HG03139 (cell line): ENCODE measurements around the gene ZBTB17.
"Not testable (repeated sequence)": the region's sequence is repeated elsewhere in the genome, so short reads cannot be mapped to it uniquely, and the experiment has no call there.

Experiments
- ATAC-seq: cut with Tn5 transposase; IDR thresholded peaks from one replicate; pipeline ENCODE4 v1.9.1; 2021; ENCODE audit not compliant: unreplicated experiment

The ZBTB17 gene

DNA sequence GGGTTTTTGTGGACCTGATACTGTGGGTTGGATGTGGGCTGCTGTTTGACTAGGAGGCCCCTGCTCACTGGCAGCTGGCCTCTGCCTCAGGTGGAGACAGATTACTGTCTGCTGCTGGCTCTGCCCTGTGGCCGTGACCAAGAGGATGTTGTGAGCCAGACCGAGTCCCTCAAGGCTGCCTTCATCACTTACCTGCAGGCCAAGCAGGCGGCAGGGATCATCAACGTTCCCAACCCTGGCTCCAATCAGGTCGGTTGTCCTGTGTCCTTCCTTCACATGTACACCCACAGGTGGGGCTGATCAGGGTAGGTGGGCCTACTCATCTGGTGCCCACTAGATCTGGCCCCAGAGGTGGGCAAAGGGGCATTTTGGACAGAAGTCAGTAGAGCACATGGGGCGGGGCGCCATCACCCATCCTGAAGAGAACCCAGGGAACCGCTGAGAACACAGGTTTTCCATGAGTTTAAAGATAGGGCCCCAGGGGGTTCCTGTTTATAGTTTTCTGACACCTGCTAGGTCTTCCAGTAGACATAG lies 37.2 kb downstream of the ZBTB17 start:
- ATAC-seq, result no peak

DNA sequence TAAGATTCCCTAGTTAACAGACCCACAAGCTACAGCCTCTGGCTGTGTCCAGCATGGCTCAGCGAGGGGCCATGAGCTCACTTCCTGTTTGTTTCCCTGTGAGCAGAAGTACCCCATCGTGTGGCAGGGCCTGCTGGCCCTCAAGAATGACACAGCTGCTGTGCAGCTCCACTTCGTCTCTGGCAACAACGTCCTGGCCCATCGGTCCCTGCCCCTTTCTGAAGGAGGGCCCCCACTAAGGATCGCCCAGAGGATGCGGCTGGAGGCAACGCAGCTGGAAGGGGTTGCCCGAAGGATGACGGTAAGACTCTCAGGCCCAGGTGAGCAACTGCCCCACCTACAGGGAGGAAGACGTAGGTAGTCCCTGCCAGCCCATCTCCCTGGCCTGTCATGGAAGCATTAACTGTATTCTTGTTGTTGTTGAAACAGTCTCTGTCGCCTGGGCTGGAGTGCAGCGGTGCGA lies 38.2 kb downstream of the ZBTB17 start:
- ATAC-seq, result no peak

DNA sequence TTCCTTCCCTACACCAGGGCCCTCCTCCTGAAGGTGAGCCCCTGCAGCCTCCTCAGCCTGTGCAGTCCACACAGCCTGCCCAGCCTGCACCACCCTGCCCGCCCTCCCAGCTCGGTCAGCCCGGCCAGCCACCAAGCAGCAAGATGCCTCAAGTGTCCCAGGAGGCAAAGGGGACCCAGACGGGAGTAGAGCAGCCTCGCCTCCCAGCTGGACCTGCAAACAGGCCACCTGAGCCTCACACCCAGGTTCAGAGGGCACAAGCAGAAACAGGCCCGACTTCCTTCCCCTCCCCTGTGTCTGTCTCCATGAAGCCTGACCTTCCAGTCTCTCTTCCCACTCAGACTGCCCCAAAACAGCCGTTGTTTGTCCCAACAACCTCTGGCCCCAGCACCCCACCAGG lies 38.8 kb downstream of the ZBTB17 start:
- ATAC-seq, result no peak

DNA sequence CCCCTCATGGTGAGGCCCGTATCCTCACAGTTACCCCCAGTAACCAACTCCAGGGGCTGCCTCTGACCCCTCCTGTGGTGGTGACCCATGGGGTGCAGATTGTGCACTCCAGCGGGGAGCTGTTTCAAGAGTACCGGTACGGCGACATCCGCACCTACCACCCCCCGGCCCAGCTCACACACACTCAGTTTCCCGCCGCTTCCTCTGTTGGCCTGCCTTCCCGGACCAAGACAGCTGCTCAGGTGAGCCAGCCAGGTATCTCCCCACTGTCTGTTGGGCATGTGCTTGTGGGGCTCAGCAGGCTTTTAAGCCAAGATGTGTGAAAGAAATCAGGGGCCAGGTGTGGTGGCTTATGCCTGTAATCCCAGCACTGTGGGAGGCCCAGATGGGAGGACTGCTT lies 39.9 kb downstream of the ZBTB17 start:
- no peak for ATAC-seq

DNA sequence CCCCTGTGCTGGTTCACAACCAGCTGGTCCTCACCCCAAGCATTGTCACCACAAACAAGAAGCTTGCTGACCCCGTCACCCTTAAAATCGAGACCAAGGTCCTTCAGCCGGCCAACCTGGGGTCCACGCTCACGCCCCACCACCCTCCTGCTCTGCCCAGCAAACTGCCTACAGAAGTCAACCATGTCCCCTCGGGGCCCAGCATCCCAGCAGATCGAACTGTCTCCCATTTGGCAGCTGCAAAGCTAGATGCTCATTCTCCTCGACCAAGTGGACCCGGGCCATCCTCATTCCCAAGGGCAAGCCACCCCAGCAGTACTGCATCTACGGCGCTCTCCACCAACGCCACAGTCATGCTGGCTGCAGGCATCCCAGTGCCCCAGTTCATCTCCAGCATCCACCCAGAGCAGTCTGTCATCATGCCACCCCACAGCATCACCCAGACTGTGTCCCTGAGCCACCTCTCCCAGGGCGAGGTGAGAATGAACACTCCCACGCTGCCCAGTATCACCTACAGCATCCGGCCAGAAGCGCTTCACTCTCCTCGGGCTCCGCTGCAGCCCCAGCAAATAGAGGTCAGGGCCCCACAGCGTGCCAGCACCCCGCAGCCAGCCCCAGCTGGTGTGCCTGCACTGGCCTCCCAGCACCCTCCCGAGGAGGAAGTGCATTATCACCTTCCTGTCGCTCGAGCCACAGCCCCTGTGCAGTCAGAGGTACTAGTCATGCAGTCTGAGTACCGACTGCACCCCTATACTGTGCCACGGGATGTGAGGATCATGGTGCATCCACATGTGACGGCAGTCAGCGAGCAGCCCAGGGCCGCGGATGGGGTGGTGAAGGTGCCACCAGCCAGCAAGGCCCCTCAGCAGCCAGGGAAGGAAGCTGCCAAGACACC lies 40.6 kb downstream of the ZBTB17 start:
- no peak for ATAC-seq

DNA sequence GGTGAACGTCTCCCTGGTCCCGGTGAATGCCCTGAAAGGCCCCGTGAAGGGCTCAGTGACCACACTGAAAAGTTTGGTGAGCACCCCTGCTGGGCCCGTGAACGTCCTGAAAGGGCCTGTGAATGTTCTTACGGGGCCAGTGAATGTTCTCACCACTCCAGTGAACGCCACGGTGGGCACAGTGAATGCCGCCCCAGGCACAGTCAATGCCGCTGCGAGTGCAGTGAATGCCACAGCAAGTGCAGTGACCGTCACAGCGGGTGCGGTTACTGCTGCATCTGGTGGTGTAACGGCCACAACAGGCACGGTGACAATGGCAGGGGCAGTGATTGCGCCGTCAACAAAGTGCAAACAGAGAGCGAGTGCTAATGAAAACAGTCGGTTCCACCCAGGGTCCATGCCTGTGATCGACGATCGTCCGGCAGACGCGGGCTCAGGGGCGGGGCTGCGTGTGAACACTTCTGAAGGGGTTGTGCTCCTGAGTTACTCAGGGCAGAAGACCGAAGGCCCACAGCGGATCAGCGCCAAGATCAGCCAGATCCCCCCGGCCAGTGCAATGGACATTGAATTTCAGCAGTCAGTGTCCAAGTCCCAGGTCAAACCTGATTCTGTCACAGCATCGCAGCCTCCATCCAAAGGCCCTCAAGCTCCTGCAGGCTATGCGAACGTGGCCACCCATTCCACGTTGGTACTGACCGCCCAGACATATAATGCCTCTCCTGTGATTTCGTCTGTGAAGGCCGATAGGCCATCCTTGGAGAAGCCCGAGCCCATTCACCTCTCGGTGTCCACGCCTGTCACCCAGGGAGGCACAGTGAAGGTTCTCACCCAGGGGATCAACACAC lies 41.5 kb downstream of the ZBTB17 start:
- ATAC-seq, result no peak

DNA sequence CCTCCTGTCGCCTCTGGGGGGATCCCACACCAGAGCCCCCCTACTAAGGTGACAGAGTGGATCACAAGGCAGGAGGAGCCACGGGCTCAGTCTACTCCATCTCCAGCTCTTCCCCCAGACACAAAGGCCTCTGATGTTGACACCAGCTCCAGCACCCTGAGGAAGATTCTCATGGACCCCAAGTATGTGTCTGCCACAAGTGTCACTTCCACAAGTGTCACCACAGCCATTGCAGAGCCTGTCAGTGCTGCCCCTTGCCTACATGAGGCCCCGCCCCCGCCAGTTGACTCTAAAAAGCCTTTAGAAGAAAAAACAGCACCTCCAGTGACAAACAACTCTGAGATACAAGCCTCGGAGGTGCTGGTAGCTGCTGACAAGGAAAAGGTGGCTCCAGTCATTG lies 42.2 kb downstream of the ZBTB17 start:
- ATAC-seq, result no peak

DNA sequence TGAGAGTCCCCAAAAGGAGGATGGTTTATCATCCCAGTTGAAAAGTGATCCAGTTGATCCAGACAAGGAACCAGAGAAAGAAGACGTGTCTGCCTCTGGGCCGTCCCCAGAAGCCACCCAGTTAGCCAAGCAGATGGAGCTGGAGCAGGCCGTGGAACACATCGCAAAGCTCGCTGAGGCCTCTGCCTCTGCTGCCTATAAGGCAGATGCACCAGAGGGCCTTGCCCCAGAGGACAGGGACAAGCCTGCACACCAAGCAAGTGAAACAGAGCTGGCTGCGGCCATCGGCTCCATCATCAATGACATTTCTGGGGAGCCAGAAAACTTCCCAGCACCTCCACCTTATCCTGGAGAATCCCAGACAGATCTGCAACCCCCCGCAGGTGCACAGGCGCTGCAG lies 43.3 kb downstream of the ZBTB17 start:
- ATAC-seq, result no peak

DNA sequence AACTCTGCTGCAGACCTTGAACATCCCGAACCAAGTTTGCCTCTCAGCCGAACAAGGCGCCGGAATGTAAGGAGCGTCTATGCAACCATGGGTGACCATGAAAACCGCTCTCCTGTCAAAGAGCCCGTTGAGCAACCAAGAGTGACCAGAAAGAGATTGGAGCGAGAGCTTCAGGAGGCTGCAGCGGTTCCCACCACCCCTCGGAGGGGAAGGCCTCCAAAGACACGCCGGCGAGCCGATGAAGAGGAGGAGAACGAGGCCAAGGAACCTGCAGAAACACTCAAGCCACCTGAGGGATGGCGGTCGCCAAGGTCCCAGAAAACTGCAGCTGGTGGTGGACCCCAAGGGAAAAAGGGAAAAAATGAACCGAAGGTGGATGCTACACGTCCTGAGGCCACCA lies 44.0 kb downstream of the ZBTB17 start:
- ATAC-seq, result no peak

DNA sequence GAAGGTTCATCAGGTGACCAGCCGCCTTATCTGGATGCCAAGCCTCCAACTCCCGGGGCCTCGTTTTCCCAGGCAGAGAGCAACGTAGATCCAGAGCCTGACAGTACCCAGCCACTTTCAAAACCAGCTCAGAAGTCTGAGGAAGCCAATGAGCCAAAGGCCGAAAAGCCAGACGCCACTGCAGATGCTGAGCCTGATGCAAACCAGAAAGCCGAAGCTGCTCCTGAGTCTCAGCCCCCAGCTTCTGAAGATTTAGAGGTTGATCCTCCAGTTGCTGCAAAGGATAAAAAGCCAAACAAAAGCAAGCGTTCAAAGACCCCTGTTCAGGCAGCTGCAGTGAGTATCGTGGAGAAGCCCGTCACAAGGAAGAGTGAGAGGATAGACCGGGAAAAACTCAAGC lies 44.5 kb downstream of the ZBTB17 start:
- ATAC-seq, result no peak

DNA sequence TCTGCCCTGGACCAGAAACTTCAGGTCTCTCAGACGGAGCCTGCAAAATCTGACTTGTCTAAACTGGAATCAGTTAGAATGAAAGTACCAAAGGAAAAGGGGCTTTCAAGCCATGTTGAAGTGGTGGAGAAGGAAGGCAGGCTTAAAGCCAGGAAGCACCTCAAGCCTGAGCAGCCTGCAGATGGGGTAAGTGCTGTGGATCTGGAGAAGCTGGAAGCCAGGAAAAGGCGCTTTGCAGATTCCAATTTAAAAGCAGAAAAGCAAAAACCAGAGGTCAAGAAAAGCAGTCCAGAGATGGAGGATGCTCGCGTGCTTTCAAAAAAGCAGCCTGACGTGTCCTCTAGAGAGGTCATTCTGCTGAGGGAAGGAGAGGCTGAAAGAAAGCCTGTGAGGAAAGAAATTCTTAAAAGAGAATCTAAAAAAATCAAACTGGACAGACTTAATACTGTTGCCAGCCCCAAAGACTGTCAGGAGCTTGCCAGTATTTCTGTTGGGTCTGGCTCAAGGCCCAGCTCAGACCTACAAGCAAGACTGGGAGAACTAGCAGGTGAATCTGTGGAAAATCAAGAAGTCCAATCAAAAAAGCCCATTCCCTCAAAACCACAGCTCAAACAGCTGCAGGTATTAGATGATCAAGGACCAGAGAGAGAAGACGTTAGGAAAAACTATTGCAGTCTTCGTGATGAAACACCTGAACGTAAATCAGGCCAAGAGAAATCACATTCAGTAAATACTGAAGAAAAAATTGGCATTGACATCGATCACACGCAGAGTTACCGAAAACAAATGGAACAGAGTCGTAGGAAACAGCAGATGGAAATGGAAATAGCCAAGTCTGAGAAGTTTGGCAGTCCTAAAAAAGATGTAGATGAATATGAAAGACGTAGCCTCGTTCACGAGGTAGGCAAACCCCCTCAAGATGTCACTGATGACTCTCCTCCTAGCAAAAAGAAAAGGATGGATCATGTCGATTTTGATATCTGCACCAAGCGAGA lies 46.6 kb downstream of the ZBTB17 start:
- ATAC-seq, result no peak

DNA sequence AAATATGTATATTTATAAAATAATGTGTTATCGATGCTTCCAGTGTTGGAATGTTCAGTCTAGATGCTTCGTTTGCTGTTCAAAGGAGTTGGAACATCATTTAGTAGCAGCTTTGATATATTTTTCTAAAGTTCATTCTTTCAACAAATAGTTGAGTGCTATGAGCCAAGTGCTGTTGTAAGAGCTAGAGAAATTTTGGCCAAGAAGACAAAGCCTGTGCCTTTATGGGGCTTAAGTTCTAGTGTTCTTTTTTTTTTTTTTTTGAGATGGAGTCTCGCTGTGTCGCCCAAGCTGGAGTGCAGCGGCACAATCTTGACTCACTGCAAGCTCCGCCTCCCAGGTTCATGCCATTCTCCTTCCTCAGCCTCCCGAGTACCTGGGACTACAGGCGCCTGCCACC lies 49.5 kb downstream of the ZBTB17 start:
- ATAC-seq, result not testable (repeated sequence)

DNA sequence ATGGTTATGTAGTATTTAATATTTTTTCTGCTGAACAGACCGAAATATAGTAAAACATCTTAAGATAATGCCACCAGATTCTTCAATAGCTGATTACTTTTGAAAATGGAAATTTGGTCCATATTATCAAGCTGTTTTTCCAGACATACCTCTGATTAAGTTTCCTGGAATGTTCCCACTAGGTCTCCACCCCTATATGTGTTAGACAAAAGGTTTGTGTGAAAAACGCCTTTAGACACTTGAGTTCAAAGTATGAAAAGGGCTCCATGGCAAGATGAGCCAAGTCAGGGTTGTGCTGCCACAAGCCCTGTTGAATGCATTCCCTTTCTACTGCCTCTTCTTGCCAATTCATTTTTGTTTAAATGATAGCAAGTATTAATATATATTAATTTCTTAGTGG lies 52.7 kb downstream of the ZBTB17 start:
- ATAC-seq, result no peak

DNA sequence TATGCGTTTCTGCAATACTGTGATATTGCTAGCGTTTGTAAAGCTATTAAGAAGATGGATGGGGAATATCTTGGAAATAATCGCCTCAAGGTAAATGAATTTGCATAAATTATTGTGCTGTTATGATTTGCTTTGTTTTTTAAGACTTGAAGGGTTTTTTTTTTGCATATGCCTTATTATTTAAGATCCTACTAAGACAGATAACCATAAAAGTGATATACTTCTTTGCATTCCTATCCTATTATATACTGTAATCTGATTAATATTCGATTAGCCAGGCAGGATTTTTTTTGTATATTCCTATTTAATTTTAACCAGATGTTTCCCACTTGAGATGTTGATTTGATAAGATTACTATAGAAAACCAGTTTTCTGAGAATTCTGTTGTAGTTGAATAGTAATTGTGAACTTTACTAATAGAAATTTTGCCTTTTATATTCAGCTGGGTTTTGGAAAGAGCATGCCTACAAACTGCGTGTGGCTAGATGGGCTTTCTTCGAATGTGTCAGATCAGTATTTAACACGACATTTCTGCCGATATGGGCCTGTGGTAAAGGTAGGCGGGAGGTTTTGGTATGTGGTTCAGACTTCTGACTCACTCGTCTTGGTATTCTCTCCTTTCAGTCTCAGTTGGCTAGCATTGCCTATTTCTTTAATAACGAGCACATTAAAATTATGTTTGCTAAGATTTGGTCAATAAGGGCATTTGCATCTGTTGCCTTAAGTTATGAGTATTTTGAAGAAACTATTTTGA lies 56.8 kb downstream of the ZBTB17 start:
- peak; percentile 79 for ATAC-seq

DNA sequence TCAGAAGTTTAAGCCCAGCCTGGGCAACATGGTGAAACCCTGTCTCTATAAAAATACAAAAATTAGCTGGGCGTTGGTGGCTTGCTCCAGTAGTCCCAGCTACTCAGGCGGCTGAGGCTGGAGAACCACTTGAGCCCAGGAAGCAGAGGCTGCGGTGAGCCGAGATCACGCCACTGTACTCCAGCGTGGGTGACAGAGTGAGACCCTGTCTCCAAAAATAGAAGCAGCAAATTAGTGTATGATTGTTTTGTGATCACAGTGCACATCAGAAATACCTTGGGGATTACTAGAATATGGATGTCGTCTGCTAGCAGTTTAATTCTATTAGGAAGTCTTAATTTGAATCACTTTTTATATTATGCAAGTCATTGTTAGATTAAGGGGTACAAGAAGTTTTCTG lies 59.0 kb downstream of the ZBTB17 start:
- no peak for ATAC-seq

DNA sequence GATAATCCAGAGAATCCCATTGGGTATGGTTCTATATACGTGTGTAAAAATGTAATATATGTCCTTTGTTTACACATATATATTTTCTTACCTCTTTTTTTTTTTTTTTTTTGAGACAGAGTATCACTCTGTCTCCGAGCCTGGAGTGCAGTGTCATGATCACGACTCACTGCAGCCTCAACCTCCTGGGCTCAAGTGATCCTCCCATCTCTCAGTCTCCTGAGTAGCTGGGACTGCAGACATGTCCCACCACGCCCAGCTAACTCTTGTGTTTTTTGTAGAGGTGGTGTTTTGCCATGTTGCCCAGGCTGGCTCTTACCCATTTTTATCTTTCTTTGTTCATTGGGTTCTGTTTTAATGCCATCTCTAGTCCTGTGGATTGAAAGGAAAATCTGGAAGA lies 59.5 kb downstream of the ZBTB17 start:
- no peak for ATAC-seq

DNA sequence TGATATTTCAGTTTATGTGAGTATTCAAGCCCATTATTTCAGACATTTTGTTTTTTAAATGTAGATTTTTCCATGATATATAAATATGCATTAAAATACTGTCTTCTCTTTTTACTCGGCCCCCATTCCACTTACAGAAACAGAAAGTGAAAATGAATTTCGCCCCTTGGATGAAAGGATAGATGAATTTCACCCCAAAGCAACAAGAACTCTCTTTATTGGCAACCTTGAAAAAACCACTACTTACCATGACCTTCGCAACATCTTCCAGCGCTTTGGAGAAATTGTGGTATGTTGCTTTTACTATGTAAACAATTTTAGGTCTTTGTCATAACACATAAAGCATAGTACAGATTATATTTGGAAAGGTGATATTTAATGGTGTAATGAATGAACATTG lies 59.9 kb downstream of the ZBTB17 start:
- ATAC-seq, result no peak

DNA sequence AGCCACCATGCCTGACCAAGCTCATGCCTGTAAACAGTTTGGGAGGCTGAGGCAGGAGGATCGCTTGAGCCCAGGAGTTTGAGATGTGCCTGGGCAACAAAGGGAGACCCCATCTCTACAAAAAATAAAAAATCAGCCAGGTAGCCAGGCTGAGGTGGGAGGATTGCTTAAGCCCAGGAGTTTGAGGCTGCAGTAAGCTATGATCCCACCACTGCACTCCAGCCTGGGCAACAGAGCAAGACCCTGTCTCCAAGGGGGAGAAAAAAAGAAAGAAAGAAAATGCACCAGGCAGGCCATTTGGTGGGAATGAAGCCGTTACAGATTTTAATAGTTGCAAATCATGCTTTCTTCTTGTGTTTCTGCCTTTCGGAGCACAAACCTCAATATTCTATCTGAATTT lies 62.3 kb downstream of the ZBTB17 start:
- not testable (repeated sequence) for ATAC-seq

DNA sequence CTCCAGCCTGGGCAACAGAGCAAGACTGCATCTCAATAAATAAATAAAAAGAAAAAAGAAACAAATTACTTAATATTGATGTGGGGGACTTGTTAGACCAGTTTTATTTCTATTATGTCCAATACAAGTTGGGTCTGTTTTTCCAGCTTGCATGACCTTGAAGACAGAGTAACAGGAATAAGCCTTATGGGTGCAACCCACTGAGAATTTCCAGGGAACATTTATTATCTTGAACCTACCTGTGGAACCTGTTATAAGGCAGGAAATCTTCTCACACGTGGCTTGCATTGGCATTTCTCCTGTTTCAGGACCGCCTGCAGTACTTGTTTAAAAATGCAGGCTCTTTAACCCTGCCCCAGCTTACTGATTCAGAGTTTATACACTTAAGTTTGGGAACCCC lies 64.0 kb downstream of the ZBTB17 start:
- ATAC-seq, result no peak

DNA sequence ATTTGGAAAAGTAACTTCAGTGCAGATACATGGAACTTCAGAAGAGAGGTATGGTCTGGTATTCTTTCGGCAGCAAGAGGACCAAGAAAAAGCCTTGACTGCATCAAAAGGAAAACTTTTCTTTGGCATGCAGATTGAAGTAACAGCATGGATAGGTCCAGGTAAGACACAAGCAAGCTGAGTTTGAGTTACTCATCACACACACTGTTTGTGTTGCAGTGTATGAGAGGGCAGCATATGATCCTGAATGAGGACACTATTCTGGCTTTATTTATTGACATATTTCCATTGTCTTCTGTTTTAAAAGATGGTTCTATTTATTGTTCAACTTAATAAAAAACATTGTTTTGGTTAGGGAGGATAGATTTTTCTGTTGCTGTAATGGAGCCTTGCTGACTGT lies 64.8 kb downstream of the ZBTB17 start:
- no peak for ATAC-seq
